Pancreas (tissue), 10 donors: ENCODE measurements around the gene PITPNM3. TPM values are rescaled to one million over a fixed set of nuclear protein-coding genes. Genes with fewer than 3 reads are reported as not detected.

Experiments
- ATAC-seq, 4 donors: fragments of 200-7000 bp; cut with Tn5 transposase; one replicate each; pipeline versions ENCODE4 v1.8.0 to v1.9.1; 2020; ENCODE audit warnings: mild to moderate bottlenecking in 4 of 4, moderate library complexity in 4 of 4
- DNase-seq, 6 donors: peaks; one replicate each; pipeline ENCODE4 v3.0.0-alpha.2; 2020
- FAIRE-seq: peaks from 2 replicates; lab custom pipeline; 2012; peaks lifted over from hg19 to GRCh38; lab: Jason Lieb, UNC
- H3K27ac ChIP-seq, 4 donors: fragments of 200-600 bp; sonication (generic); 1 replicate in 3 of 4; 2 replicates in 1 of 4; pipeline versions ENCODE4 v1.5.0 to v1.8.0; 2020
- H3K27me3 ChIP-seq, 4 donors: fragments of 200-600 bp; one replicate each; pipeline ENCODE4 v1.8.0; 2021
- H3K36me3 ChIP-seq, 3 donors: fragments of 200-600 bp; sonication (generic) in 1 of 3; one replicate each; pipeline versions ENCODE4 v1.5.0 to v1.8.0; 2020 to 2021
- H3K4me1 ChIP-seq, 3 donors: fragments of 200-600 bp; one replicate each; pipeline ENCODE4 v1.8.0; 2021
- H3K4me3 ChIP-seq, 4 donors: fragments of 200-600 bp; sonication (generic) in 2 of 4; one replicate each; pipeline versions ENCODE4 v1.5.0 to v1.8.0; 2020 to 2021
- H3K9me3 ChIP-seq, 4 donors: fragments of 200-600 bp; one replicate each; pipeline ENCODE4 v1.8.0; 2021
- CTCF ChIP-seq, 4 donors: fragments of 200-600 bp; sonication (generic) in 3 of 4; IDR thresholded peaks; one replicate each; pipeline versions ENCODE4 v1.5.0 to v1.8.0; 2021; ENCODE audit warnings: antibody characterized with exemption in 4 of 4
- WGBS, 2 donors: extraction: QIAGEN DNeasy Blood & Tissue Kit; methylation state at CpG; one replicate each; pipeline ENCODE4 v1.1.7; 2013; 5-methylcytosine and 5-hydroxymethylcytosine counted together
- intact Hi-C, 3 donors: fragments of 100-400 bp; cut with DNase I; formaldehyde crosslinking; loops; one replicate each; pipeline versions ENCODE4 v1.11.1 to v1.14.2; 2022
- polyA plus RNA-seq, 2 donors: library from polyadenylated mRNA; stranded (reverse); fragments of 200-250 nt; gene quantifications; one replicate each; pipeline ENCODE4 v1.2.3, GENCODE V29; 2013
- total RNA-seq, 6 donors: library from RNA; stranded (reverse); fragmentation: NEBNext Ultra II Directional in 4 of 6; extraction: Animal tissue kit (Norgen Biotek cat#: 25700) in 4 of 6; gene quantifications; one replicate each; pipeline versions ENCODE4 v1.2.1 to v1.2.4, GENCODE V29; 2021 to 2023
- donor health status: healthy with polysubstance abuse.
- donor health status: DM: no; HTN: no; CAD: no; lungs with moderate emphysema.
- donor health status: DM: no; HTN: no; CAD: no.
- donor health status: control.
- donor health status: control.
- donor health status: Bipolar disorder and iron deficiency.
- donor health status: DM: yes; HTN: yes; CAD: no.
- donor health status: DM: no; HTN: no; CAD: no.
- donor health status: DM: no; HTN: no; CAD: no.
- donor health status: DM: yes; HTN: yes; CAD: no.

PITPNM3 gene
- total and polyA plus RNA-seq, 8 donors: 0.67 to 5.1 (median 2.5) TPM

DNA sequence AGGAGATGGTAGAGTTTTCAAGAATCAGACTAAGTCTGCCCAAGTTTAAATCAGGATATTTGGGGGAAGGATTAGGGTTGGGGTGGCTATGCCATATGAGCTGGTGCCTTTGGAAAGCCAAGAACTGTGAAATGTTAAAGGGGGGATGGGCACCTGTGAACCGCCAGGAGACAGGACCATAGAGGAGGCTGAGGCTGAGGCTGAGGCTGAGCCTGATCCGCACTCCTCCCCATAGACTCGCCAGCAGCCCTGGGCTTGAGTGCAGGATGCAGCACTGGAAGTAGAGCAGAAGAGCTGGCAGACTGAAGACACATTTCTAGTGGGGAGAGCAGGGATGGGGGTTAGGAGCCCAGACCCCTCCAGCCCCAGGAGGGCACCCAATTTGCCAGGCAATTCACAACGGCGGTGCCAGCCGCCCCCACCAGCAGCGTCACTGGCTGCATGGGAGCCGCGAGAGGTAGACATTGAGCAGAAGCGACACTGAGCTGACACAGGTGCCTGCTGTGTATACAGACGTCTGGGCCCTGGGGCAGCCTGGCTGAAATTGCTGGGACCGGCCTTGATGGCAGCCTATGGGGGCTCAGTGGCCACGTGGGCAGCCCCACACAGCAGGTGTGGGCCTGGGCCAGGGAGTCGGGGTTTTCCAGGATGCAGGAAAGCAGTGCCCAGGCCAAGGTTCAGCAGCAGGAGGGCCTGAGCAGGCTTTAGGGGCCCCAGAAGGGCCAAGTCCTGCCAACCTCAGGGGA lies 102.9 kb downstream of the PITPNM3 start:
- DNase-seq: peak in 1 of 6 donors; percentile 50
- no peaks in the 10 kb centered on the region for H3K9me3 ChIP-seq
- no peak overlapping the region for H3K4me3 ChIP-seq
- FAIRE-seq: no peak
- no peaks in the 10 kb centered on the region for H3K4me1 ChIP-seq
- H3K27me3 ChIP-seq: no peaks in the 10 kb centered on the region
- TF ChIP-seq CTCF (IDR thresholded peaks at IDR 0.05): no peak
- H3K36me3 ChIP-seq: no peaks in the 10 kb centered on the region
- intact Hi-C loops: no loop called here
- ATAC-seq: no peak
- 75 to 79% methylated on average over 14 of the region's 14 CpGs for WGBS, 2 donors
- no peak overlapping the region for H3K27ac ChIP-seq

GRCh38 chr17:6452471-6453266 lies 103.7 kb downstream of the PITPNM3 start:
- intact Hi-C loops: no loop called here
- no peaks in the 10 kb centered on the region for H3K9me3 ChIP-seq
- TF ChIP-seq CTCF (IDR thresholded peaks at IDR 0.05): no peak
- DNase-seq (no peak), ATAC-seq (no peak), FAIRE-seq (no peak)
- no peaks in the 10 kb centered on the region for H3K4me1 ChIP-seq
- H3K4me3 ChIP-seq: no peak overlapping the region
- no peaks in the 10 kb centered on the region for H3K36me3 ChIP-seq
- H3K27me3 ChIP-seq: no peaks in the 10 kb centered on the region
- 83 to 91% methylated on average over 10 of the region's 10 CpGs for WGBS, 2 donors
- no peak overlapping the region for H3K27ac ChIP-seq

DNA sequence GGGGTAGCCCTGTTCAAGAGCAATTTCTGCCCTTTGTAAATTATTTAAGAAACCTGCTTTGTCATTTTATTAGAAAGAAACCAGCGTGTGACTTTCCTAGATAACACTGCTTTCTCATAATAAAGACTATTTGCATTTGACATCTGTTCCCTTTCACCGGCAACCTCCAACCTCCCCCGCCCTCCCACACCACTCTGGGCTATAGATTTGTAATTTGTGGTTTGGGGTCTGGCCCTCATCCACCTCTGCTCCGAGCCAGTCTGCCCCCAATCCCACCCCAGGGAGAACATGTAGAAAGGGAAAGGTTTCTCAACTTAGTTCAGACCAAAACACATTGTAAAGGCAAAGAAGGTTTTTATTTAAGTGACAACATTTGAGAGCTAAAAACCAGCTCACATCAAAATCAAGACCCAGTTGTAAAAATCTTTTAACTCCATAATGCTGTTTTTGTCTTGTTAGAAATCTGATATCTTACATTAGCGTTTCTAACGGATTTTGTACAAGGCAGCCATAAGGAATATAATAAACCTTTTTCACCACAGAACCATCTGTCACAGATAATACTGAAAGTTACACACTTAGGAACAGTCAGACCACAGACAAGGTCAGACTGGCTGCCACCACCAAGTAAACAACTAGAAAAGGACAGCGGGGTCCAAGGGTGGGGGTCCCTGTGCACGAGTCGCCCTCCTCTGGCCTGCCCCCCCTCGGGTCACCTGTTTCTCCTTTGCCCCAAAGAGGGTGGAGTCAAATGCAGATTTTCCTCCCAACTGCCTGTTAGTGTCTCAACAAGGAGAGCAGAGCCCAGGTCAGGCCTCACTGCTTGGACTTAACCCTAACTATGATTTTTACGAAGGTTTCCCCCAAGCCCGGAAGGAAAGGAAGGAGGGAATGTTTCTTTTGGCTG lies 105.2 kb downstream of the PITPNM3 start:
- DNase-seq (peak in 1 of 6 donors; percentile 16), ATAC-seq (no peak), FAIRE-seq (no peak)
- no peaks in the 10 kb centered on the region for H3K4me1 ChIP-seq
- no peaks in the 10 kb centered on the region for H3K9me3 ChIP-seq
- H3K27ac ChIP-seq: no peak overlapping the region
- intact Hi-C loops: no loop called here
- no peaks in the 10 kb centered on the region for H3K27me3 ChIP-seq
- WGBS, 2 donors: 35 to 39% methylated on average over 12 of the region's 12 CpGs
- H3K36me3 ChIP-seq: no peaks in the 10 kb centered on the region
- TF ChIP-seq CTCF (IDR thresholded peaks at IDR 0.05): no peak
- H3K4me3 ChIP-seq: no peak overlapping the region

GRCh38 chr17:6449307-6449706 lies 107.0 kb downstream of the PITPNM3 start:
- FAIRE-seq: no peak
- 90 to 94% methylated on average over 6 of the region's 6 CpGs for WGBS, 2 donors
- no peak for TF ChIP-seq CTCF (IDR thresholded peaks at IDR 0.05)

More at GRCh38 chr17:6449307-6449706, 107.0 kb downstream of the PITPNM3 start:
- Histone ChIP-seq H3K9me3 (no peaks in the 10 kb centered on the region), H3K4me1 (no peaks in the 10 kb centered on the region), H3K4me3 (no peak overlapping the region), H3K27me3 (no peaks in the 10 kb centered on the region), H3K36me3 (no peaks in the 10 kb centered on the region), H3K27ac (no peak overlapping the region)
- peak in 1 of 6 donors; percentile 23 for DNase-seq
- intact Hi-C loops: no loop called here
- no peak for ATAC-seq
